Gastroesophageal sphincter (tissue), 3 donors: ENCODE measurements around the gene CCDC71L.

ENCODE experiments used
- EP300 ChIP-seq: sonication (generic); formaldehyde crosslinking; IDR thresholded peaks from one replicate; pipeline ENCODE4 v1.6.1; 2017; ENCODE audit warnings: antibody characterized with exemption, mild to moderate bottlenecking
- POLR2A ChIP-seq, 2 donors: fragments of 450-650 bp; IDR thresholded peaks; one replicate each; pipeline ENCODE4 v1.6.1; 2017; ENCODE audit warnings: antibody characterized with exemption in 2 of 2, mild to moderate bottlenecking in 2 of 2, moderate library complexity in 1 of 2
- POLR2AphosphoS5 ChIP-seq: sonication (generic); formaldehyde crosslinking; IDR thresholded peaks from one replicate; pipeline ENCODE4 v1.6.1; 2017; ENCODE audit warnings: antibody characterized with exemption
- TF ChIP-seq, protein P1 (sequence below), 4 experiments: fragments of 200-600 bp in 2 of 4; fragments of 450-650 bp in 2 of 4; sonication (generic) in 1 of 4; IDR thresholded peaks; one replicate each; pipeline ENCODE4 v1.5.1; 2017 to 2019; ENCODE audit warnings: antibody characterized with exemption in 4 of 4, mild to moderate bottlenecking in 2 of 4, moderate library complexity in 2 of 4

DNA sequence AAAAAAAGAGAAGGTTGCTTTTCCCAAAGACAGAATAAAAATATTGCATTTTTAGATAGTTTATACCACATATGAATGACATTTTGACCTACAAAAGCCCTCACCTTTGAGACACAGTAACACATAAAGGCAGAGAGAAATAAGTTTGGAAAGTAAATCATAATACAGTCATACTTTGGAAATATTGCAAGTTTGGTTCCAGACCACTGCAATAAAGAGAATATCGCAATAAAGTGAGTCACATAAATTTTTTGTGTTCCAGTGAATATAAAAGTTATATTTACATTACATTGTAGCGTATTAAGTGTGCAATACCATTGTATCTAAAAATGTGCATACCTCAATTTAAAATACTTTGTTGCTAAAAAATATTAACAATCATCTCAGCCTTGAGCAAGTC, 40.3 kb downstream of the CCDC71L start:
- TF ChIP-seq, protein P1, sequence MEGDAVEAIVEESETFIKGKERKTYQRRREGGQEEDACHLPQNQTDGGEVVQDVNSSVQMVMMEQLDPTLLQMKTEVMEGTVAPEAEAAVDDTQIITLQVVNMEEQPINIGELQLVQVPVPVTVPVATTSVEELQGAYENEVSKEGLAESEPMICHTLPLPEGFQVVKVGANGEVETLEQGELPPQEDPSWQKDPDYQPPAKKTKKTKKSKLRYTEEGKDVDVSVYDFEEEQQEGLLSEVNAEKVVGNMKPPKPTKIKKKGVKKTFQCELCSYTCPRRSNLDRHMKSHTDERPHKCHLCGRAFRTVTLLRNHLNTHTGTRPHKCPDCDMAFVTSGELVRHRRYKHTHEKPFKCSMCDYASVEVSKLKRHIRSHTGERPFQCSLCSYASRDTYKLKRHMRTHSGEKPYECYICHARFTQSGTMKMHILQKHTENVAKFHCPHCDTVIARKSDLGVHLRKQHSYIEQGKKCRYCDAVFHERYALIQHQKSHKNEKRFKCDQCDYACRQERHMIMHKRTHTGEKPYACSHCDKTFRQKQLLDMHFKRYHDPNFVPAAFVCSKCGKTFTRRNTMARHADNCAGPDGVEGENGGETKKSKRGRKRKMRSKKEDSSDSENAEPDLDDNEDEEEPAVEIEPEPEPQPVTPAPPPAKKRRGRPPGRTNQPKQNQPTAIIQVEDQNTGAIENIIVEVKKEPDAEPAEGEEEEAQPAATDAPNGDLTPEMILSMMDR (IDR thresholded peaks at IDR 0.05): no peak
- TF ChIP-seq POLR2AphosphoS5: no peak
- no peak for TF ChIP-seq EP300
- TF ChIP-seq POLR2A (IDR thresholded peaks at IDR 0.05): no peak
